Measurements from ENCODE around the gene SERPIND1.

Gene SERPIND1

GRCh38 chr22:20744456-20744855 is 29.5 kb upstream of the SERPIND1 start:
- DNase-seq, result no peak
- Histone ChIP-seq H3K9ac (ENCODE audit: low read length) (no peak overlapping the region), H3K9me2 (replicated peaks; ENCODE audit: insufficient read depth, low read length) (no peaks in the 10 kb centered on the region), H3K79me2 (ENCODE audit: low read length) (no peaks in the 10 kb centered on the region), H3K4me1 (ENCODE audit: low read length) (no peaks in the 10 kb centered on the region), H4K20me1 (ENCODE audit: insufficient read depth, low read length) (no peaks in the 10 kb centered on the region), H3K27ac (ENCODE audit: low read length) (no peak overlapping the region), H3K4me3 (ENCODE audit: low read length) (no peak overlapping the region), H3K4me2 (ENCODE audit: low read depth, low read length) (no peak overlapping the region), H3K9me3 (replicated peaks; ENCODE audit: insufficient read depth, low read length) (no peaks in the 10 kb centered on the region), H3K36me3 (replicated peaks; ENCODE audit: insufficient read depth, low read length) (no peaks in the 10 kb centered on the region; the same call in 1 of the 2 replicates), H2AFZ (ENCODE audit: low read length) (no peak overlapping the region), H3F3A (ENCODE audit: insufficient read depth, low read length) (no peaks in the 10 kb centered on the region; the same call in 1 of the 2 replicates), H3K27me3 (replicated peaks; ENCODE audit: insufficient read depth, low read length) (no peaks in the 10 kb centered on the region)
- TF ChIP-seq, protein P1, sequence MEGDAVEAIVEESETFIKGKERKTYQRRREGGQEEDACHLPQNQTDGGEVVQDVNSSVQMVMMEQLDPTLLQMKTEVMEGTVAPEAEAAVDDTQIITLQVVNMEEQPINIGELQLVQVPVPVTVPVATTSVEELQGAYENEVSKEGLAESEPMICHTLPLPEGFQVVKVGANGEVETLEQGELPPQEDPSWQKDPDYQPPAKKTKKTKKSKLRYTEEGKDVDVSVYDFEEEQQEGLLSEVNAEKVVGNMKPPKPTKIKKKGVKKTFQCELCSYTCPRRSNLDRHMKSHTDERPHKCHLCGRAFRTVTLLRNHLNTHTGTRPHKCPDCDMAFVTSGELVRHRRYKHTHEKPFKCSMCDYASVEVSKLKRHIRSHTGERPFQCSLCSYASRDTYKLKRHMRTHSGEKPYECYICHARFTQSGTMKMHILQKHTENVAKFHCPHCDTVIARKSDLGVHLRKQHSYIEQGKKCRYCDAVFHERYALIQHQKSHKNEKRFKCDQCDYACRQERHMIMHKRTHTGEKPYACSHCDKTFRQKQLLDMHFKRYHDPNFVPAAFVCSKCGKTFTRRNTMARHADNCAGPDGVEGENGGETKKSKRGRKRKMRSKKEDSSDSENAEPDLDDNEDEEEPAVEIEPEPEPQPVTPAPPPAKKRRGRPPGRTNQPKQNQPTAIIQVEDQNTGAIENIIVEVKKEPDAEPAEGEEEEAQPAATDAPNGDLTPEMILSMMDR (IDR thresholded peaks at IDR 0.05; ENCODE audit: low read length), result no peak
- TF ChIP-seq EZH2phosphoT487 (IDR thresholded peaks at IDR 0.05; ENCODE audit: low read length), result no peak
- no peak for TF ChIP-seq EZH2 (optimal IDR thresholded peaks at IDR 0.05; ENCODE audit: low read depth, low read length)

- H3K9me2 ChIP-seq (replicated peaks; ENCODE audit: insufficient read depth, low read length), result no peaks in the 10 kb centered on the region
- TF ChIP-seq EZH2 (optimal IDR thresholded peaks at IDR 0.05; ENCODE audit: low read depth, low read length) (no peak), EZH2phosphoT487 (IDR thresholded peaks at IDR 0.05; ENCODE audit: low read length) (no peak)
- TF ChIP-seq, protein P1 (IDR thresholded peaks at IDR 0.05; ENCODE audit: low read length), result no peak
- H3K36me3 ChIP-seq (replicated peaks; ENCODE audit: insufficient read depth, low read length), result no peaks in the 10 kb centered on the region; the same call in 1 of the 2 replicates
- no peaks in the 10 kb centered on the region for H3K27me3 ChIP-seq (replicated peaks; ENCODE audit: insufficient read depth, low read length)
- no peak overlapping the region for H3K9ac ChIP-seq (ENCODE audit: low read length)
- no peak for DNase-seq
- no peaks in the 10 kb centered on the region for H3K79me2 ChIP-seq (ENCODE audit: low read length)
- H4K20me1 ChIP-seq (ENCODE audit: insufficient read depth, low read length), result no peaks in the 10 kb centered on the region
- no peak overlapping the region for H3K4me3 ChIP-seq (ENCODE audit: low read length)
- no peaks in the 10 kb centered on the region for H3K4me1 ChIP-seq (ENCODE audit: low read length)
- H3F3A ChIP-seq (ENCODE audit: insufficient read depth, low read length), result no peaks in the 10 kb centered on the region; the same call in 1 of the 2 replicates
- no peaks in the 10 kb centered on the region for H3K9me3 ChIP-seq (replicated peaks; ENCODE audit: insufficient read depth, low read length)
- H2AFZ ChIP-seq (ENCODE audit: low read length), result no peak overlapping the region
- no peak overlapping the region for H3K27ac ChIP-seq (ENCODE audit: low read length)
- no peak overlapping the region for H3K4me2 ChIP-seq (ENCODE audit: low read depth, low read length)
Measured at GRCh38 chr22:20745119-20745518, 28.8 kb upstream of the SERPIND1 start.

DNA sequence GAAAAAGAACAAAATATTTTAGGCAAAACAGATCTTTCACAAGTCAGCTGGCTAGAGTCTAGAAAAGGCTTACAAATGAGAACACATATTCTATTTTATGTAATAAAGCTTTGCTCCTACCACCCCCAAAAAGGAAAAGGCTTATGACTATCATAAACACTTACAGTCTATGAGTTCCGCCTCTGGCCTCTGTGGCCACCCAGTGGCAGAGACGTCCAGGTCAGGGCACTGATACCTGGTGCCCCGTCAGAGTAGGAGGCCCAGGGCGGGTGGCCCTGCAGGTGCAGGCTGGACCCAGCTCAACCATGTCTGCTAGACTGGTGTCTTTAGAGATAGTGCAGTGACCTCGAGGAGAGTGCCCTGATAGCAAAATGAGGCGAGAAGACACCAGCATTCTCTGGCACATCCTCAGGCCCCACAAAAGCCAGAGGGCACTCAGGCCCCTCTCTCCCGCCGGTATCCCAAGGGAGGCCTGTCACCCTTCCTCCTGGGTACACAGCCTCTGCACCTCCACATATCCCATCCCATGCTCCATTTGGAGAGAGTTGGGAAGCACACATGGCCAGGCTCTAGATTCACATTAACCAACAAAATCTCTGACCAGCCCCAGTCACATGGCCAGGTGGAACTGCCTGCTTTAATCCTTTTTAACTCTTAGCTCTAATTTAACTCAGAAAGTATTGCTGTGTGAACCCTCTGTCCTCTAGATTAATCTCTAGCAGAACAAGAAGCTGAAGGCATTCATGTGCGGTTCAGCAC is 27.3 kb upstream of the SERPIND1 start:
- Histone ChIP-seq H3K4me2 (ENCODE audit: low read depth, low read length) (no peak overlapping the region), H3K4me3 (ENCODE audit: low read length) (no peak overlapping the region), H3K36me3 (replicated peaks; ENCODE audit: insufficient read depth, low read length) (no peaks in the 10 kb centered on the region; the same call in 1 of the 2 replicates), H3K27me3 (replicated peaks; ENCODE audit: insufficient read depth, low read length) (no peaks in the 10 kb centered on the region), H2AFZ (ENCODE audit: low read length) (no peak overlapping the region), H3K9me2 (replicated peaks; ENCODE audit: insufficient read depth, low read length) (no peaks in the 10 kb centered on the region), H3K9me3 (replicated peaks; ENCODE audit: insufficient read depth, low read length) (no peaks in the 10 kb centered on the region), H3K27ac (ENCODE audit: low read length) (no peak overlapping the region), H3K9ac (ENCODE audit: low read length) (no peak overlapping the region), H3K4me1 (ENCODE audit: low read length) (no peaks in the 10 kb centered on the region), H3F3A (ENCODE audit: insufficient read depth, low read length) (no peaks in the 10 kb centered on the region; the same call in 1 of the 2 replicates), H4K20me1 (ENCODE audit: insufficient read depth, low read length) (no peaks in the 10 kb centered on the region), H3K79me2 (ENCODE audit: low read length) (no peaks in the 10 kb centered on the region)
- TF ChIP-seq, protein P1 (IDR thresholded peaks at IDR 0.05; ENCODE audit: low read length), result no peak
- no peak for TF ChIP-seq EZH2 (optimal IDR thresholded peaks at IDR 0.05; ENCODE audit: low read depth, low read length)
- no peak for TF ChIP-seq EZH2phosphoT487 (IDR thresholded peaks at IDR 0.05; ENCODE audit: low read length)
- no peak for DNase-seq
